Stimulated activated CD8-positive, alpha-beta memory T cell treated with anti-CD3 and anti-CD28 coated beads, Interleukin-7, amount 100 ng/mL, for 24 hours (primary cell): ENCODE results near the gene PTPRT.

Experiments used
- DNase-seq: peaks from one replicate; pipeline ENCODE4 v3.0.0-alpha.2; 2020; ENCODE audit warnings: low read depth

PTPRT gene

DNA sequence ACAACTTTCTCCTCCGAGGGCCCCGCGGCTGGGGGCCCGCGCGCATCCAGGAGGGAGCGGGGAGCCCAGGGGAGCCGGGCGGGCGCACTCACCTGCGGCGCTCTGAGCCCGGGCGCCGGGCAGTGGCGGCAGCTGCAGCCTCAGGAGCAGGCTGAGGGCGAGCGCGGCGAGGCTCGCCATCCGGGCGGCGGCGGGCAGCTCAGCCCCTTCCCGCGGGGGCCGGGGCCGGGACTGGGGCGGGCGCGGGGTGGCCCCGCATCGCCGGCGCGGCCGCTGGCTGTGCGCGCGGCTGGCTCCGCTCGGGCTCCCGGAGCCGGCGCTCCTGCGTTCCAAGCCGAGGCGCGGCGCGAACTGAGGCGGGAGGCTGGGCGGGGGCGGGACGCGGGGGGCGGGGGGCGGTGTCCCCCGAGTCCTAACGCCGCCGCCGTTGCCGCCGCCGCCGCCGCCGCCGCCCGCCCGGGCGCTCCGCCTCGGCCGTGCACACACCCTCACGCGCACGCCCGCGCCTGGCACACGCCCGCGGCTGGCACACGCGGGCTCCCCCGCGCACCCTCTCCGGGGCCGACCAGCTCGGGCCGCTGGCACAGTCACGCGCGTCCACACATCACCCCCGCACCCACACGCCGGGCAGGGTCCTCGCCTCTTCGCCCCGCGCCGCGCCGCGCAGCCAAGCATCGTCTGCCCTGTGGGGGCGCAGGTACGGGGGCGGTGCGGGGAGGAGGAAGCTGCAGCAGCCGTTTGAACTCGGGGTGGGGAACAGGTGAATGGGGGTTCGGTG is at the start of gene PTPRT:
Gene PTPRT, minus strand, starts transcription at position 353 of the 778 bp plus-strand sequence. Its CDS starts 173 bp downstream, at position 180.
- no peak for DNase-seq

DNA sequence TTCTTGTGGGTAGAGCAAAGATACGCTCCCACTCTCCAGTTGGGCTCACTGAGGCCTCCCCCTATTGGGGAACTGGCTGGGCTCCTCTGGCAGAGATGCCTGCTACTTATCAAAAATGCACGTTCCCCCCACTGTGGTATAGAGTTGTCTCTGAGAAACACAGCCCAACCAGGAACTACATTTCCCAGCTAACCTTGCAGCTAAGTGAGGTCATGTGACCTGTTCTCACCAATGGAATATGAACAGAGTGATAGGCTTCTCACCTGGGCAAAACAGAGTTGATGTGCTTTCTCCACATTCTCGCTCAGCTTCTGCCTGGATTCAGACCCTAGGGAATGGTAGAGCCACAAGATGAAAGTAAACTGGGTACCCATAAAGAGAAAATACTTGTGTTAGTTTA is 49.1 kb upstream of the PTPRT start:
- no peak for DNase-seq

DNA sequence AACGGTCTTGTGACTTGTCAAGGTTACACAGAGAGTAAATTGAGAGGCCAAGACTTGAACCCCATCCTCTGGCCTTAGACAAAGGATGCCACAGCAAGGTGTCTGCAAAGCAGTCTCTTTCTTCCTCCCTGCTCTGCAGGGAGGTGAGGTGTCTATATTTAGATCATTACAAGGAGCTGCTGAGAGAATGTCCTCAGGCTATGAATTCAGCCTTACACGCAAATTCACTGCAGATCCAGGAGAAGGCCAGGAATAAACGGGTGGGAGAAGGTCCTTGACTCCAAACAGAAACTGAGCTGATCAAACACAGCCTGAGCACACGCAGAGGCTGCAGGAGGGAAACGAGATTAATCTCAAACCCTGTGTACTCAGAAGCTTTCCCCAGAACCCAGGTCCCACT is 48.6 kb upstream of the PTPRT start:
- DNase-seq, result no peak

DNA sequence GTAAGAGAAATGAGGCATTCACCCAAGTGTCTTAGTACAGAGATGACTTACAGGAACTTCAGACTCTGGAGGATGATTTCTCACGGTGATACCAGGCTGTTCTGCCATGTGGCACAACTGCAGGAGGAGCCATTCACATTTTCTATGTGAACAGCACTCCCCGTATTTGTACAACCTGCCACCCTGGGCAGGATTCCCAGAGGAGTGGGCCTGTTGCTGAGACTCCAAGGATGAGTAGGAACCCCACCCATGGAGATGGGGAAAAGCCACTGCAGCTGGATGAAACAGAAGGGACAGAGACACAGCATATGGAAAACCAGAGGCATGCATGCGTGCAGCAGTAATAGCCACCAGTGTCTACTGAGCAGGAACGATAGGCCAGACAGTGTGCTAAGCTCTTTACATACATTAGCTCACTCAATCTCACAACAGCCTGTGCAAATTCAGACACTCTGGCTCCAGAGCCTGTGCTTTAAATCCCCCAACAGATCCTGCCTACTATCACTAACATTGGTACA is 48.0 kb upstream of the PTPRT start:
- DNase-seq, result no peak

DNA sequence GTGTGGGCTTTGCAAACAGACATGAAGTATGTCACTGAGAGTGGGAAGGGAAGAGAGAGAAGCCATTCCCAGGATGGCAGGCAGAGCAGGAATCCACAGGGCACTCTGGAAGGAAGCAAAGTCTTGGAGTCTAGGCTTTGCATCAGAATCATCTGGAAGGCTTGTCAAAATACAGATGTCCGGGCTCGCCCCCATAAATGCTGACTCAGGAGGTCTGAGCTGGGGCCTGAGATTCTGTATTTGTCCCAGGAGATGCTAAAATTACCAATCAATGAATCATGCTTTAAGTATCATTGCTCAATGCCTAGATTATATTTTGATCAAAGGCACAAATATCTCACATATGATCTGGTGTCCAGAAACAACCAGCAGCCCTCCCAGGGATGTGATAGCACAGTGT is 46.3 kb upstream of the PTPRT start:
- no peak for DNase-seq

DNA sequence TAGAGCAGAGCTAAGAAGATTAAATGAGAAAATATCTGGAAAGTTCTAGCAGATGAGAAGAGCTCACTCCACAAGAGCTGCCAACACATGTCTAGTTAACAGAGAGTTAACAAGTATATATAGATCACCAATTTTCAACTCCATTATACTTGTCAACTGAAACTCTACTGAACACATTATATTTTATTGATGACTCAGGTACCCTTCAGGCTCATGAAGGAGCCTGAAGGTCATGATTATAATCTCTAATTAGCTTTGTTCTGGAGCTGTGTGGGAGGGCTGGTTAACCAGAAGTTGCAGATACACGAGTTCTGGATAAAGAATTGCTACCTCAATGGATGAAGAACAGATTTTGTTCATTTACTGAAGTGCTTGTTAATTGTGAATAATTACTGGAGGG is 42.1 kb upstream of the PTPRT start:
- DNase-seq, result no peak

DNA sequence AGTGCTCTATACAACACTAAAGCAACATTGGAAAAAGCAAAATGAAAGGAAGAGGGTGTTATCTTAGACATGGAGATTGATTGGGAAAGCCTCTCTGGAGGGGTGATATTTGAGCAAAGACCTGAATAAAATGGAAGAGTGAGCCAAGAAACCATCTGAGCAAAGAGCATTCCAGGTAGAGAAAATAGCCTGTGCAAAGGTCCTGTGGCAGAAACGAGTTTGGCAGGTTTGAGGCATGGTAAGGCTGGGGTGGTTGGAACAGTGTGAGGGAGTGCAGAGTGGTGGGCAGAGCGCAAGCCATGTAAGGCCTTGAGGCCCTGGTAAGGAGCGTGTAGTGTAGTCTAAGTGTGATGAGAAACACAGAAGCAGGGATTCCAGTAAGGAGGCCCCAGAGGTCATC is 40.0 kb upstream of the PTPRT start:
- no peak for DNase-seq

DNA sequence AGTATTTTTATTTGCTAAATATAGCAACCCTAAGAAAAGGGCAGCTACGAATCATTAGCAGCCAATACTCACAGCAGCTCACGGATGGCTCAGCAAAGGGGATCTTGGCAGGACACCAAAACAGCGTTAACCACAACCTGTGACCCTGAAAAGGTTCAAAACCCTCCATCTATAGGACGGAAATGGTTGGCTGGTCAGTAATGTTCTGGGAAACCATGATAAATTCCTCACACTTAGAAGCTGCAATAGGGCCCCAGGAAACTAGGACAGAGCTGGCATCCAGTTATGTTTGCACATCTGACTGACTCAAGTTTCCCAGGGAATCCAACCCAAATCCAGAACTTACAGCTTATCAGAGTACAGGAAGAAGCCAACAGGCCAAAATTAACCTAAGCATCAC is 30.9 kb upstream of the PTPRT start:
- no peak for DNase-seq

DNA sequence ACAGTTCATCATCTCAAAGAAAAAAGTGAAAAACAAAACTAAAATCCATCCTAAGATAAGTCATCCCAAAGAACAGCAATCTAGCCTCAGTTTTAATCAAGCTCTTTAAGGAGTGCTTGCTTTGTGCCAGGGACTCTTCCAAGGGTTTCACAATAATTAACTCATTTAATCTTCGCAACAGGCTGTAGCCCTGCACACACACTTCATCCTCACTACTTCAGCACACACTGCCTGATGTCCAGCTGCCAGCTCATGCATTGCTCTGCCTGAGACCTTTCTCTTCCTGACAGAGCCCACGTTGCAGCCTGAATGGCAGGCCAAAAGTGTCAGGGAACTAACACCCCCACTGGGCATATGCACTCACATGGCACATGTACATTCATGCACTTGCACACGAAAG is 21.2 kb upstream of the PTPRT start:
- DNase-seq, result no peak

DNA sequence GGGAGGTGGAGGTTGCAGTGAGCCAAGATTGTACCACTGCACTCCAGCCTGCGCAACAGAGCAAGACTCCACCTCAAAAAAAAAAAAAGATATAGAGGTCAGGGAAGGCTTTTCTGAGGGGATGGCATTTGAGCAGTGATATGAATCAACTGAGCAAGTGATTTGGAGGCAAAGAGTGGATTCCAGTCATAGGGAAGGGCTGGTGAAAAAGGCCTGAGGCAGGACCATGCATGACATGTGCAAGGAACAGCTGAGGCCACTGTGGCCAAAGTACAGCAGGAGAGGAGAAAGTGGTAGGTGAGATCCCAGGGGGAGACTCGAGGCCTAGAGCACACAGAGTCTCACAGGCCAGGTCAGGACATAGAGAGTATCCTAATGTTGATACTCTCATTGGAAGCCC is 20.1 kb upstream of the PTPRT start:
- DNase-seq, result no peak

DNA sequence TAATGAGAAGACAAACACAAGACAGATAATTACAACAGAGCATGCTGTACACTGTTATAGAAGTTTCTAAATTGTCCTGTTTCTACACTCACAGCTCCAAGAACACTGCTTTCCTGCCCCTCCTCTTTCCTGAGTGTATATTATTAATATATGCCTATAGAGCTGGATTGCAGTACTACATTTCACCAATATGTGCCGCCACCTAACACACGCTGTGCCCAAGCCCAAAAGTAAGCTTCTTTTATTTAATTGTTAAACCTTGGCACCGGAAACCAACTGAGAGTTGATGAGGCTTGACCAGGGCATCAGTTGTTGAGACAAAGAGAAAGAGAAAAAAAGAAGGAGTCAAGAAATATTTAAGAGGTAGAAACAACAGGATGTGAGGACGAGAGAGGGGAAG is 16.0 kb upstream of the PTPRT start:
- no peak for DNase-seq

DNA sequence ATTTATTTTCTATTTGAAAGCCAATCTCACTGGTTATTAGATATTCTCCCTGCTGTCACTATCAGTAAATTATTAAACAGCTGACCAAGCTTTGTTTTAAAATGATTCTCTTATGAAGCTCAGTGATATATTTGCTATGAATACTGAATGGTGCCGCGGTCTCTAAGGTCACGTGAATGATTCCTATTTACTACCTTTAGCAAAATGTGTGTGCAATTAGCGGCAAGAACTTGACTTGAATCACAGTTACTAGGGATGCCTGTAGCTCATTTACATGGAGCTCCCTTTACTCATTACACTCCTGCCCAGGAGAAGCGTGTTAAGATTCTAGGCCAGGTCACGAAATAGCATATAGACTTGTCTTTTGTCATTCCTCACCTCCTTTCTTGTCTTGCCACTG is 12.4 kb upstream of the PTPRT start:
- DNase-seq, result no peak

DNA sequence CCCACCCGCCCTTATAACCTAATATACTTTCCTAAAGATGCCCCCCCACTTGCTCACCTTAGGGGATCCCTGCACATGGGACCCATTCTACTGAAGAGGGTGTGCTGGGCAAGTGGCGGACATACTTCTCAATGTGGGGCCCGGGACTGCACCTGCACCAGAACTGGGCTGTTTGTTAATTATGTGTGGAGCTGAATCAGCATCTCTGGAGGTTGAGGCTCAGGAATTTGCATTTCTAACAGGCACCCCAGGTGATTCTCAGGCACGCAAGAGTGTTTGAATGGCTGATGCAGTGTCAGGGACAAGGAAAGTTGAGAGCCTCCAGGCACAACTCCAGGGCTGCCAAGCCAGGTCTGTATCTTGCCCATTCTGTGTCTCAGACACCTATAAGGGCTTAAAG is 8.9 kb upstream of the PTPRT start:
- no peak for DNase-seq

DNA sequence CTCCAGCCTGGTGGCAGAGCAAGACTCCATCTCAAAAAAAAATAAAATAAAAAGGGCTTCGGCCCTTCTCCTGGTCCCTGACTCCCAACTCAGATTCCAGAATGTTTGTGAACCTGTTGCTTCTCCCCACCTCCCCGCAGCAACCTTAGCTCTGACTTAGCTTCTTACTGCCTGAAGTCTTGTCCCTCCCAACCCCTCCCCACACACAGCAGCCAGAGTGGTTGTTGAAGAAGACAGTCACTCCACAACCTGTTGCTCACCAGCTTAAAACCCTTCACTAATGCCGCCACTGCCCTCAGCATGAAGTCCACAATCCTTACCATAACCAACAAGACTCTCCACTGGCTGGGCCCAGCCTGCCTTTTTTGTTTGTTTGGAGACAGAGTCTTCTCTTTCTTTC is 6.5 kb upstream of the PTPRT start:
- DNase-seq, result no peak

DNA sequence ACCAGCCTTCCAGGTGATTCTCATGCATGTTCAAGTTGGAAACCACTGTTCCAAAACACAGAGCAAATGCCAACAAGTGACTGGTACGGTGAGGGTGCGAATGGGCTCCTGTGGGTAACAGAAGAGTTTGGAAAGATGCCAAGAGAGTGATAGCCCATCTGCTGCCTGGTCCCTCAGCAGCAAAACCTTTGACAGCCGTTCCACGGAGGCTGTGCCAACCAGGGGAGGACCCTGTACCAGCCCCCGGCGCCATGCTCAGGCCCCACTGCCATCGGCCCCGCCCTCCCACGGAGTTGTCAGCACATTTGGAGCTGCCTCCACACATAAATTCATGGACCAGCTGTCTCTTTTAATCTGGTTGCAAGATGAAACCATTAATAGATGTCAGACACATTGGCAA is 4.4 kb upstream of the PTPRT start:
- no peak for DNase-seq

DNA sequence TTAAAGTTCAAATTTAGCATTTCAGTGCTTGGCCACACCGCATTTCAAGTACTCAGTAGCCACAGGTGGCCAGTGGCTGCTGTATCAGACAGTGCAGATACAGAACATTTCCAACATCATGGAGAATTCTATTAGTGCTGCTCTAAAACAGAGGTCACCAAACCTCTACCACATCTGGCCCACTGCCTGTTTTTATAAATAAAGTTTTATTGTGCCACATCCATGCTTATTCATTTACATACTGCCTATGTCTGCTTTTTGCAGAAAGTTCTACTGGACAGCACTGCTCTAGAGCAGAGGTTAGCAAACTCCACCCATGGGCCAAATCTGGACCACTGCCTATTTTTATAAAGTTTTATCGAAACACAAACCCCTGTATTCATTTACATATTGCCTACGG is 3.7 kb upstream of the PTPRT start:
- no peak for DNase-seq

DNA sequence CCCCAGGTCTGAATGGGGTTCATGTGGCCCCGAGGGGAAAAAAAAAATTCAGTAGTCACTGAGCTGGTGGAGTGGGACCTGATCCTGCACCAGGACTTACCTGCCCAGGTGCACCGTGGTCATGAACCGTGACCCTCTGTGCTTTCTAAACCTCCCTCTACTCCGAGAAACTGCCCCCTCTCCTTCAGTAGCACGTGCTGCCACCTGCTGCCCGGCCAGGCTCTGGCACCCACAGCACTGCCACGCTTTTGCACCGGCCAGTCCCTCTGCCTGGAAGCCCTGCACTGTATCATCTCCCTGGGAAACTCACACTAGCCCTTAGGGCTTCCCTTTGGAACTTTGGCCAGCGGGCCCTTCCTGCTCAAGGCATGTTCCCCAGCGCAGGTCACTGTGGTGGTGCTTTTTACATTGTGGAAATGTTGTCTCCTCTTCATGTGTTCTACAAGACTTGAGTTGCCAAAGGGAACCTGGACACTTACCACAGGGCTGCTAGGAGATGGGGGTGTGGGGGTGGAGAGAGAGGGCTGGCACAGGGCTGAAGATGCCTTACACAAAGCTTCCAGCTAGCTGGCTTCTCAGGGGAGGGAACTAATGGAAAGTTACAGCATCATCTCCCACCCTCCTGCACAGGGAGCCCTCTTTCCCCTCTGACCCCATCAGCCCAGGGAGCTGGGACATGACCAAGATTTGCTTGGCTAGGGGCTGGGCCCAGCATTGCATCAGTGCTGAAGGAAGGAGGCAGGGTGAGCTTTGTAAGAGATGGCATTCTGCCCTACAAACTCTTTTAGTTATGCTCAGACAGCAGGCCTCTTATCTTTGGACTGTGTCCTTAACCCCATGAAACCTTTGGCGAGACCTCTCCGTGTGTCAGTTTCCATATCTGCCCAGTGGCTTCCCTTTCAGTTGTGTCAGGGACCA is 2.5 kb upstream of the PTPRT start:
- no peak for DNase-seq

DNA sequence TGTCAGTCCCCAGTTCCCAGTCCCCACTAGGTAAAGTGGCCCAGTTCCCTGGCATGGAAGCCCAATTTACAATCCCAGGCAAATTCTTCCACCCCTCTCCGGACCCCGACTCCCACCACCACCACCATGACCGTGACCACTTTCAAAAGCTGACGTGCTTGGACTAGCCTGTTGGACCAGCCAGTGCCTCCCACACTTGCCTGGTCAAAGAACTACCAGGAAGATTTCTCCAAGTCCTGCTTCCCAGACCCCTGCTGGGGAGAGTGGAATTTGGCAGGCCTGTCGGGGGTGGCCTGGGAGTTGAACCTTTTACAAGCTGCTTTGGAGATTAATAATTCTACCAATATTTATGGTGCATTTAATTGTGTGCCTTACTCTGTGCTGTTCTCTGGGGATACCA is 1.4 kb upstream of the PTPRT start:
- no peak for DNase-seq

DNA sequence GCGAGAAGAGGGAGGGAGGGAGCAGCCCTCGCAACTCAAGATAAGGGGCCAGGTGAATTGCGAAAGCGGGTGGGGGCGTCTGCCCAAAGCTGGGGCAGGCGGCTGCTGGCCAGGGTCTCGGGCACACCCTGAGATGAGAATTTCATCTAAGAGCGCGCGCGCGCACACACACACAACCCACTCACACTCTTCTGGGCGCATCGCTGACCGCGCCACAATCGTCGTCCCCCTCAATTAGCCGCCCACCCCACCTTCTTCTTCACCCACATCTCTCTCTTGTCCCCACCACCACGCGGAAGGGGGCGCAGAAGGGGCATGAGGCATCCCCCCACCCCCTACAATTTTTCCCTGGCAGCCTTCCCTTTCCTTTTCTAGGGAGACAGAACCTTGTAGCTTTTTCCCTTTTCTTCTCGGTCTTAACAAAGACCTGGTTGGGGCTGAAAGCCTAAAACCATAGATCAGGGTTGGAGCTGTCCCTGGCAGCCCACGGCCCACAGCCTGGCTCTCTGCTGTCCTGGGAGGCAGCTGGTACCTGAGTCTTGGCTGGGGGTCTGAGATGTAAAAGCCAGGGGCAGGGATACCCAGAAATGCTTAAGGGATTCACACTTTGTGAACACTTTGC is 737 bp upstream of the PTPRT start:
- no peak for DNase-seq

DNA sequence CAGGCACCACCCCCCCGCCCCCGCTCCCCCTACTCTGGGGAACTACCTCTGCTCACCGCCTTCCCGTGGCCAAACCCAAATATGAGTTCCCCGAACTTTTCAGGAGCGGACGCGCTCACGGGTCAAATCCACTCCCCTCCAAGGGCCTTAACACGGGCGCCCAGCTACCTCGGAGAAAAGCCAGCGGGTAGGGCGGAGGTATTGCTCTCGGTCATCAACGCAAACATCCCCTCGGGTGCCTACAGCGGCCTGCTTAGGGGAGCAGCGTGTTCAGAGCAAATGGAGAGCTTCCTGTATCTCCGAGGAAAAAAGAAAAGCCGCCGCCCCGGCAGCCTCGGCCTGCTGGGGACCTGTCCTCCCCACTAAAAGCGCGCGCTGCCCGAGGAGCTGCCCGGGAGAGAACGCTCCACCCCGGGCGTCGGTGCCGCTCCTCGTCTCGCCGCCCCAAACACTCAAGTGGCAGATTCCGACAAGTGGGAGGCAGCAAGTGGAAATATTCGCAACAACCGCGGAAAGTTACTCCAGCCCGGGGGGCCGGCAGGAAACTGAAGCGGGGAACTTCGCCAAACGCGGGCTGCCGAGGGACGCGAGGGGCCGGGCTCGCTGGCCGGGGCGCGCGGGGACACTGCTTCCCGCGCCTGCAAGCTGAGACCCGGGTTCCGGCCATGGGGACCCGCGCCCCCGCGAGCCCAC is 699 bp downstream of the PTPRT start:
- DNase-seq, result no peak

DNA sequence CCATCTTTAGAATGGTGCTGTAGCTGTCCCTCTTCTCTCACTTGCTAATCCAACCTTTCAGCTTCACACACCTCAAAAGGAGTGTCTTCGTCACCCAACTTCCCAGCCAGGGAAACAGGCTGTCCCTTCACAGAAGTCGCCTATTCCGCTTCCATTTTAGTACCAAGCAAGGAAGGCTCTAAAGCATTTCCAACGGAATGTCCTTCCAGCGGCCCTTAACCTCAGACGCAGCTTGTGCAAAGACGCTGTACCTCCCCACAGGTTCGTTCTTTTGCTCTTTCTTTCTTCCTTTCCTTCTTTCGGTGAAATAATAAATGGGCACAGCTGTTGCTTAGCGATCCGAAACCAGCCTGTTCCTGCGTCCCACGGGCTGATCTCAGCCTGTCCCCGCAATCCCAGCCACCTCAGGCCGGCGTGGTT is 1.5 kb downstream of the PTPRT start:
- DNase-seq, result no peak
